NCI-H2171 (cell line): ENCODE measurements around the gene HABP4.

Source experiments
- DNase-seq: peaks from one replicate; lab custom pipeline; 2025; lab: John Stamatoyannopoulos, UW

The HABP4 gene

DNA sequence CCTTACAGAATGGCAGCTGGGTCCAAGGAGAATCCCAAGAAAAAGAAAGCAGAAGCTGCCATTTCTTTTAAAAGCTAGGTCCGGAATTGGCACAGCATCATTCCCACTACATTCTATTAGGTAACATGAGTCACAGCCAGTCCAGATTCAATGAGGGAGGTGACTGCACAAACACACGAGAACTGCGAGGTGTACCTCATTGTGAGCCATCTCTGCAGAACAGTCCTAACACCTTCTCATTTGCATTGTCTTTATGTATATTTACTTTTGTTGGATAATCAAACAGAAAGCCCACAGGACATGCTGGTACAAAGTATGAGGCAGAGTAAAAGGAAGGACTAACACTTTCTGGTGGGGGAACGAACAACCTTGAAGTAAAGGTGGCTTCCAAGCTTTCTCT, 14.6 kb upstream of the HABP4 start:
- DNase-seq, result no peak

DNA sequence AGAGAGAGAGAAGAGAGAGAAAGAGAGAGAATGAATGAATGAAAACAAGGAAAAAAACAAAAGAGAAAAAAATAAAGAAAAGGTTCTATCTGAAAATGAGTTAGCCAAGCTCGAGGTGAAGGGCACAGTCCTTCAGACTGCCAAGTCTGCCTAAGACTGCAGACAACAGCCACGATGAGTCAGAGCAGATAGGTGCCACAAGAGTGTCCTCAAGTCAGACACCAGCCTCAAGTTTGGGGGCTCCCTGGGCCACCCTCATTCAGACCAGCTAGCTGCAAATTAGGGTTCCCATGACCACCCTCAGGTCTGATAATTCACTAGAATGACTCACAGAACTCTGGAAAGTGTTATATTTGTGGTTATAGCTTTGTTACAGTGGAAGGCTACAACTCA, 13.9 kb upstream of the HABP4 start:
- no peak for DNase-seq

DNA sequence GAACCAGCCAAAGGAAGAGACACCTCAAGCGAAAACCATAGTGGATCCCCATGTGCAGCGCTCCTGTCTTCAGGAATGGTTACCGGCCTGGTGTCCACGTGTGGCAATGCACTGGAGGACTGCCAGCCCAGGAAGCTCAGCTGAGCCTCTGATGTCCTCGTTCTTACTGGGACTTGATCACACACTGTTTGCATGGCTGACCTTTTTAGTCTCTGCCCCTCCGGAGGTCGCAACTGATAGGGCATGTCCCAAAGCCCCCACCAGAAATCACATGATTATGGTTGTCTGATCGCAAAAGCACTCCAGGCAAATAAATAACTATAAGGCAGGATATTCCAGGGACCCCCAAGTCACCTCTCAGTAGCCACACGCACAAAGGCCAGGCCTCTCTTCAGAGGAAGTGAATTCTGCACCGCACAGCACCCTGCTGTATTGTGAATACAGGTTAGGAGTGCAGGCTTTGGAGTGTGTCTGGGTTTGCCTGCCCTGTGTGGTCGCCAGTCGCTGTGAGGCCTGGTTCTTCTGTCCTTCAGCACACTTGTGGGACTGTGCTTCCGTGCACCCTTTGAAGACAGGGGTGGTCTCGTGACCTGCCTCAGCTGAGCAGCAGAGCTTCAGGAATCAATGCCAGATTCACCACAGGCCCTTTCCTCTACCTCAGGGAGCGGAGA, 13.4 kb upstream of the HABP4 start:
- no peak for DNase-seq

DNA sequence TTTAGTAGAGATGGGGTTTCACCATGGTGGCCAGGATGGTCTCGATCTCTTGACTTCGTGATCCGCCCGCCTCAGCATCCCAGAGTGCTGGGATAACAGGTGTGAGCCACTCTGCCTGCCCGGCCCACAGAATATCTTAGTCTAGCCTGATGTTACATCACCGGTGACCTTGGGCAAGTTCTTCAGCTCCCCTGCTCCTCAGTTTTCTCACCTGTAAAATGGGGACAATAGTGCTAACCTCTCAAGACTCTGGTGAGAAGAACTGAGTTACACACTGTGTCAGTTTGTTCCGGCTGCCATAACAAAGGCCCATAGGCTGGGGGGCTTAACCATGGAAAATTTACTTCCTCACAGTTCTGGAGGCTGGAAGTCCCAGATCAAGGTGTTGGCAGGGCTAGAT, 12.5 kb upstream of the HABP4 start:
- DNase-seq, result no peak

DNA sequence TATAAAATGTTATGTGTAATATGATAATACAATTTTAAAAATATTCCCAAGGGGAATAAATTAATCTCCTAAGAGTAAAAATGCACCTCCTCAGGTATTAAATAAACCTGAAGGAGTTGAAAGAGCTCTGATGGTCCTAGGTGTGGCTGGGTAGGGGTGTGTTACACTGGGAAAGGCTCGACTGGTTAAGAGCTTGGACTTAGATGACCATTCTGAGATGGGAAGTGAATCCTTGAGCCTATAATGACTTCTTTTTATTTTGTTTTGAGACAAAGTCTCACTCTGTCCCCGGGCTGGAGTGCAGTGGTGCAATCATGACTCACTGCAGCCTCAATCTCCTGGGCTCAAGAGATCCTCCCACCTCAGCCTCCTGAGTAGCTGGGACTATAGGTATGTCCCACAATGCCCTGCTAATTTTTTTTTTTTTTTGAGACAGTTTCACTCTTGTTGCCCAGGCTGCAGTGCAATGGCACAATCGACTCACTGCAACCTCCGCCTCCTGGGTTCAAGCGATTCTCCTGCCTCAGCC, 9.2 kb upstream of the HABP4 start:
- DNase-seq, result no peak

DNA sequence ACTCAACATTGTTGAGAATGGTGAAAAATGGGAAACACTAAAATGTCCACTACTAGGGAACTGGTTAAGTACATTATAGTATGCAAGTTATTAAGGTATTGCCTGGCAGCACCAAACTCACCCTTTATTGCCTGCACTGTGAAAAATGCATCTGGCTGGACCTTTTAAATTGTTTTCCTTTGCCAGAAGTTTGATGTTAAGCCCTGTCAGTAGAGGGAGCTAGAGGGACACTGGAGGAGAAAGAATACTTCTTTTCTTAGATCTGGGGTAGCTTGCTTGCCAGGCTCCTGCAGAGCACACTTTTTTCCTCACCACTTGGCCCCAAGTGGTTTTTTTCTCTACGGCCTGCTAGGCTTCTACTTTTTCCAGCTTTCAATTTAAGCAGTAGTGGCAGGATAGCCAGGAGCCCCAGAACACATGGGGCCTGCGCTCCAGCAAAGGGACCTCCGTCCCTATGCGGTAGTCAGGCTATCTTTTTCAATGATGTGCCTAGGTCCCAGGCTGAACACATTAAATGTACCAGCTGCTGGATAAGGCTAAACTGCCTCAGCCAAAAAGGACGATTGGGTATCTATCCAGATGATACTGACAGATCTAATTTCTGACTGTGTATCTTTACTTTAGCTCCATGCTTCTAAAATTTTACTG, 8.0 kb upstream of the HABP4 start:
- DNase-seq, result peak; percentile 17

DNA sequence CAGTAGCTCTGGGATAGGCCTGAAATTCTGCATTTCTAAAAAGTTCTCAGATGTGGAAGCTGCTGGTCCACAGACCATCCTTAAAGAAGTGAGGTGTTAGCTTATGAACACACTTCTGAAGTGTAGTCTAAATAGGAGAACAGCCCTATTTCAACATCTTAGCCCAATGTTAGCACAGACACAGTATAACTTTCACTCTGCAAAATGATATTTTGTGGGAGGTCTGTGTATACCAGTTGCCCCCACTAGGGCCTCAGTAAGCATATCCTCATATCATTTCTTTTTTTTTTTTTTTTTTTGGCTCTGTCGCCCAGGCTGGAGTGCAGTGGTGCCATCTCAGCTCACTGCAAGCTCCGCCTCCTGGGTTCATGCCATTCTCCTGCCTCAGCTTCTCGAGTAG, 7.5 kb upstream of the HABP4 start:
- no peak for DNase-seq

DNA sequence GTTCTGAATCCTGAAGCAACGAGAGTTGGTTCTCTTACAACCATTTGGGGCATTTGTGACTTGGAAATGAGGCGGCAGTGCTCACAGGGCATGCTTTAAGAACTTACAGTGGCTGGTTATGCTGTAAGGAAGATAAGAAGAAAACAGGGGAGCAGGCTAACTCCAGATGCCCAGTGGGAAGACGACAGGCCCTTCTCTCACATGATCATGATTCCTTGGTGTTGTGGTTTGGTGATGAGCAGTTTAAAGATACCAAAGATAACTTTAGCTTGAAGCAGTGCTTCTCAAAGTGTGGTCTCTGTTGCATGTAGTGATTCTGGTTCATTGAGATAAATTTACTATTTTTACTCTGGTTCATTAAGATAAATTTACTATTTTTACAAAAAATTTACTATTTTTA, 2.6 kb upstream of the HABP4 start:
- no peak for DNase-seq

DNA sequence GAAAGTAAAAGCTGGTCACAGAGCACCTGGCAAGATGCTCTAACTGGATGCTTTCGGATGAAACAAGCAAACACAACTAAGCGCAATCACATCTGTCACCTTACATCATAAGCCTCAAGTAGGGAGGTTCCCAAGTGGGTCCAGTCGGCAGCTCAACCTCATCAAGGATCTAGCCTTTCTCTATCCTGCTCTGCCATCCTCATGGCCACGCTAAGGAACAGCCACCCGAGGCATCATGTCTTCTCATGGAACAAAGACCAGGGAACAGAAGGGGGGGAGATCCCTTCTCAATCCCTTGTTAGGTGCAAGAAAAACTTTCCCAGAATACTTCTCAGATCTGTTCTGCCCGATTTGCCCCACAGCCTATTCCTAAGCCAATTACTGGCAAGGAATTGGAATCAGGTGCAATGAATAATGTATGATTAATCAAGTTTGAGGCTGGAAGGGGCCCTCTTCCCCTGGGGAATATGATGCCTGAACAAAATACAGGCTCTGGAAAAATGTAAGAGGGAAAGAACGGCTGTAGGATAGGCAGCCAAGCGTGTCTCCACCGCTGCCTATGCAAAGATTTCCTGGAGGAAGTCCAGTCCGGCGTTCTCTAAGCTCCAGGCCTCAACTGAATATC, 1.3 kb upstream of the HABP4 start:
- no peak for DNase-seq

DNA sequence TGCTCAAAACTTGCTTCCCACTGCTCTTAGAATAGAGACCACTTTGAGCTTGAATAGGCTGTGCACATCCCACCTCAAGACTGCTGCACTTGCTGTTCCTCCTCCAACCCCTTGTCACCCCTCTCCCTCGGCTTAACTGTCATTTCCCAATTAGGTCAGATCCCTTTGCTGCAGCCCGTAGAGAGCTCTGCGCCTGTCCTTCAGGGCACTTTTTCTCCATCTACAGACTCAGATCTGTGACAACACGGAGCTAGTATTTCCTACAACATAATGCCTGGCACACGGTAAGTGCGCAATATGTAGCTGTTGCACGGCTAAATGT, 485 bp upstream of the HABP4 start:
- no peak for DNase-seq

DNA sequence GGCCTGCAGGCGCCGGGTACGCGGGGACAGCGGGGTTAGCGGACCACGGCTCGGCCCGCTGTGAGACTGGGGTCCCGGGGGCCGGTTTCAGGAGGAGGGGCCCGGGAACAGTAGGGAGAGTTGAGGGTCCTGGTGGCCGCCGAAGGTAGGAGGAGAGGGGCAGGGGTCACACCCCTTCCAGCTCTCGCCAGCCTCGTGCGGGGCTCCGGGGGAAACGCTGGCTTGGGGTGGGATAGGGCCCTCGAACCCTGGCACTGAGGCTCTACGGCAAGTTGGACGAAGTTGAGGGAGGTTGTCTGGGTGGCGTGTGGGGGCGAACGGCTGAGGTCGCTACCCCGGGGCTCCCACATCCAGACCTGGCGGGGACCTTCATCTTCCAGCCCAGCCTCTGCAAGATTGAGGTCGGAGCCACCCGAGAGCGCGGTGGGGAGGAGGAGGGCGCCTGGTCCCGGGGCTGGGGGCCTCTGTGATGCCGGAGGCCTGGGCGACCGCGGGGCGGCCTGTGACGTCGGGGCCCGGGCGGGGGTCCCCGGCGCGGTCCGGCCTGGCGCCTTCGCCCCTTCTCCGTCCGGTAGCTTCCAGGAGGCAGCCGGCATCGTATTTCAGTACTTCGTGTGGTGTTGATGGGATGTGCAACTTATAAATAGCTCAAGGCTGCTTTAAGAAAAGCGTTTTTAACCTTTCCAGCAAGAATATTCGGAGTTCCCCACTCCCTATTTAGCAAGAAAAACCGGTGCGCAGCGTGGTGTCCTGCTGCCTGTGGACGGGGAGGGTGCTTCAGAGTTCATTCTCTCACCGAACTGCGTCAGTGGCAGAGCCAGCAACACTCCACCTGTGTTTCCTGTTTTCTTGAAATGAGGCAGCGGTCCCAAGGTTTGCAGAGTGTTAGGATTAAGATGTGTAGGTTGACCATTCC, 902 bp downstream of the HABP4 start:
- no peak for DNase-seq

DNA sequence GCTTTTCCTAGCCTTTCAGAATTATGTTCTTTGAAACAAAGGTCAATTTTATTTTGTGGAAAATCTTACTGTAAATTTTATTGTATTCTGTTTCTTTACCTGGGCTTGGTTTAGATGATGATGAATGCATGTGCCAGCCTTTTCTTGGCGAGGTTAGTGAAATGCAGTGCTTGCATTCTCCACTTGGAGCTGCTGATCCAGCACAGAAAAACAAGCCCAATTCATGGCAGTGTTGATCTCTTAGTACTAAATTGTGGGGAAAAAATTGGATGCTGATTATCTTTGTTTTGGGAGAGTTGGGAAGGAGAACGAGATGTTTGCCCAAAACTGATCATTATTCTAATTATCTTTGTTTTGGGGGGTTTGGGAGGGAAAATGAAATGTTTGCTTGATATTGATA, 3.7 kb downstream of the HABP4 start:
- no peak for DNase-seq

DNA sequence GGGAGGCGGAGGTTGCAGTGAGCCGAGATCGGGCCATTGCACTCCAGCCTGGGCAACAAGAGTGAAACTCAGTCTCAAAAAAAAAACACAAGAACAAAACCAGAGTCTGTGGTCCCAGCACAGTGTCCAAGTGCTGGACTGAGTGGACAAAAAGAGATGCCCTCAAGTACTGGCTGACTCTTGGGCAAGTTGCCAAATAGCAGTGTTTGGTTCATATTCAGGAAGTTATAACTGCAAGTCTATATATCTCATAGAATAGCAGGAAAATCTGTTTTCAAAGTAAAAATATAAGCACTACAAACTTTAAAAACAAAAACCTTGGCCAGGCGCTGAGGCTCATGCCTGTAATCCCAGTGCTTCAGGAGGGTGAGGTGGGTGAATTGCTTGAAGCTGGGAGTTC, 7.3 kb downstream of the HABP4 start:
- DNase-seq, result no peak

DNA sequence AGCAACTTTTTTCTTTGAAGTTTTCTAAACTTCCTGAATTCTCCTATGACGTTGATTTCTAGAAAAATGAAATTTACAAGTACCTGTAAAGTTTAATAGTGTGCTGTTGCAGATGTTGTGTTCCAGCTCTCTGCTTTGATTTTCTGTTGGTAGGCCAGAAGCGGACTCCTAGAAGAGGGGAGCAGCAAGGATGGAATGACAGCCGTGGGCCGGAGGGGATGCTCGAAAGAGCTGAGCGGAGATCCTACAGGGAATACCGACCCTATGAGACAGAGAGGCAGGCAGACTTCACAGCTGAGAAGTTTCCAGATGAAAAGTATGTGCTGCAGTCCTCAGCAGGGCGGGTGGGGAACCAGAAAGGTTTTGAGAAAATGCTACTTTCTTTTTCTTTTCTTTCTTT, 8.3 kb downstream of the HABP4 start:
- DNase-seq, result no peak

DNA sequence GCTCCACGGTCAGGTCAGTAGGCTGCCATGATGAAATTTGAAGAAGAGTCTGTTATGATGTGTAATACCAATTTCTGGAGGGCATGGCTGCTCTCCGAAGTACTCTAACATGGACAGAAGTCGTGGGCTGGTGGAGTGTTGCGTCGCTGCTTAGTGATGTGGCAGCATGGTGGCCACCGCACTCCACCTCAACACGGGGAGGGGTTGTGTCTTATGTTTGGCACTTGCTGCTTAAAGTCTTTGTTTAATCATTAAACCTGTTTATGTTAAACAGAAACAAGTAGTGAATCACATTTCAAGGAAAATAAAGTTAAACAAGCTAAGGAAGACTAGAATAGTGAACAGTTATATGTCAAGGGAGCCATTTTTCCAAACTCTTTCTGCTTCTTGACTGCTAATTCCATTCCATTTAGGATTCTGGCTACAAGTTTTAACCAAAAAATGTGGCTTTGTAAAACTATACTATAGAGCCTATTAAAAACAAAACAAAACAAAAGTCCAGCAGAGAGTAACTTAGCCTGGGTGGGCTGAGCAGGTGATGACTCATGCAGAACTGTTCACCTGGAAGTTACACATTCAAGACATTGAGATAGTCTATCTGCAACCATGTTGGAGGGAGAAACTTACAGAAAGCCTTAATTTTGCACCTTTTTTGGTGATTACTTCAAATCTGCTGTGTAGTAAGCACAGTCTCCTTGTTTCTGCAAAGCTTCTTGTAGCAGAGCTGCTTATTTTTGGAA, 9.5 kb downstream of the HABP4 start:
- no peak for DNase-seq

DNA sequence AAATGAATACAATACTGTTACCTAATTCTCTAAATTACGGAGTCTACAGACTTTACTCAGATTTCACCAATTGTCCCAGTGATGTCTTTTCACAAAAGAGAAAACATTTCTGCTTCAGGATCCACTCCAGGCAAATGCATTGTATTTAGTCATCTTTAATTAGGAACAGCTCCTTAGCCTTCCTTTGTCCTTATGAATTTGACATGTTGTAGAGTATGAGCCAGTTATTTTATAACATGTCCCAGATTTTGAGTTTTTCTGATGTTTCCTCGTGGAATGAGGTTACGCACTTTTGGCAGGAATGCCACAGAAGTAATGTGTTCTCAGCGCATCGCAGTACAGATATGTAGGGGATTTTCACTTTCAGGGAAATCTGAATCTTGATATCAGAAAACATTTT, 10.5 kb downstream of the HABP4 start:
- no peak for DNase-seq

DNA sequence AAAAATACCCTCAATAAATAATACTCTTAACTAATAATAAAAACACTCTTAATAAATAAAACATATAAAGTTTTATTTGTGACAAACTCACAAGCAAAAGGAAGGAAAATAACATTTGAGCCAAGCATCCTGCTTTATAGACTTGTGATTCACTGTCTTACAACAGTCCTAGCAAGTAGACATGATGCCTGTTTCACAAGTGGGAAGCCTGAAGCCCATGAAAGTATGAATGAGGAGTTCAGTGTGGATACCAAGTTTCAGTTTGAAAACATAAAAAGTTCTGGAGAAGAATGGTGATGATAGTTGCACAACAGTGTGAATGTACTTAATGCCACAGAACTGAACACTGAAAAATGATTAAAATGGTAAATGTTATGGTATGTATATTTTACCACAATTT, 10.9 kb downstream of the HABP4 start:
- DNase-seq, result no peak

DNA sequence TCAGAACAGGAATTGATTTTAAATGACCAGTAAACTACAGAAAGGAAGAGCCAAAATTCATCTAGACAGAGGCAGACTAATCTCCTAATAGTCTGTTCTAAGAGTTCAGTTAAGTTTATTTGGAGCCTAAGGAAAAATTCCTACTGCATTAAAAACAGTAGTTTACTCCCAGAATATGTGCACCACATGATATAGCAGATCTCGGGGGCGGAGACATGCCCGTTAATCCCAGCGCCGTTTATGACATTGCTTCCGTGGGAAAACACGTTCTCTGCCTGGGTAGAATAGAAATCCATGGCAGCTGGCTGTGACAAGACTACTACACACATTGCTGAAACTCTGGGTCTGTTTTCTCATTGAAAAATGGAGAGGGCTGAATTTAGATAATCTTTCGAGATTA, 11.4 kb downstream of the HABP4 start:
- DNase-seq, result no peak

DNA sequence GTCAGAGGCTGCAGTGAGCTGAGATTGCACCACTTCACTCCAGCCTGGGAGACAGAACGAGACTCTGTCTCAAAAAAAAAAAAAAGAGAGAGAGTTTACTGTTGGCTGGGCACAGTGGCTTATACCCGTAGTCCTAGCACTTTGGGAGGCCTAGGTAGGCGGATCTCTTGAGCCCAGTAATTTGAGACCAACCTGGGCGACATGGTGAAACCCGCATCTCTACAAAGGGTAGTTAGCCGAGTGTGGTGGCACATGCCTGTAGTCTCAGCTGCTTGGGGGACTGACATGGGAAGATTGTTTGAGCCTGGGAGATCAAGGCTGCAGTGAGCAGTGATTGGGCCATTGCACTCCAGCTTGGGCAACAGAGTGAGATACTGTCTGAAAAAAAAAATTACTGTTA, 12.6 kb downstream of the HABP4 start:
- no peak for DNase-seq

DNA sequence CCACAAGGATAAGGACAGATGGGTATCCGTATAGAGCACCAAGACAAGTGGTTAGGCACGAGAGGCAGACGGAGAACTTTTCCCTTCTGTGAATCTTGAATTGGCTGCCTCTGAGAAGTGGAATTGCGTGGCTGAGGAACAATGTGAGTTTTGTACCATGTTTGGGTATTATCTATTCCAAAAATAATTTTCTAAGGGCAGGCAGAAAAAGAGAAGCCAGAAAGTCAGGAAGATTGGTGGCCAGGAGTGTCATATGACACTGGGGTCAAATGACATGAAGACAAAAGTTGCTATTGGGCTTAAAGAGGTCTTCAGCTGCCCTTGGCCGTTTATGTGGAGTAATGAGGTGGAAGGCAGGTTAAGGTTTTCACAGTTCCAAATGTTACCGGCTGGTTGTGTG, 14.5 kb downstream of the HABP4 start:
- no peak for DNase-seq

DNA sequence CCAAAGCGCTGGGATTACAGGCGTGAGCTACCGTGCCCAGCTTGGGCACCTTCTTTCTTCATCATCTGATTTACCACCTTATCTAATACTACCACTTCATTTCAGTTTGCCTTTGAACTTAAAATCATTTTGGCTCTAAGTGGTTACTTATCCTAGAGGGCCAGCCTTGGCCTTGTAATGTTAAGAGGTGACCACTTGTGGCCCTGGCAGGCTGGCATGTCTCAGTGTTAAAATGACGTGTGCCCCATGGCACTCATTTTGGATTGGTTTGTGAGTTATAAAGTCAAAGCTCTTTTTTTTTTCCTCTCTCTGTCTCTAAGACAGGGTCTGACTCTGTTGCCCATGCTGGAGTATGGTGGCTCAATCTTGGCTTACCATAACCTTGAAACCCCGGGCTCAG, 17.8 kb downstream of the HABP4 start:
- DNase-seq, result no peak

DNA sequence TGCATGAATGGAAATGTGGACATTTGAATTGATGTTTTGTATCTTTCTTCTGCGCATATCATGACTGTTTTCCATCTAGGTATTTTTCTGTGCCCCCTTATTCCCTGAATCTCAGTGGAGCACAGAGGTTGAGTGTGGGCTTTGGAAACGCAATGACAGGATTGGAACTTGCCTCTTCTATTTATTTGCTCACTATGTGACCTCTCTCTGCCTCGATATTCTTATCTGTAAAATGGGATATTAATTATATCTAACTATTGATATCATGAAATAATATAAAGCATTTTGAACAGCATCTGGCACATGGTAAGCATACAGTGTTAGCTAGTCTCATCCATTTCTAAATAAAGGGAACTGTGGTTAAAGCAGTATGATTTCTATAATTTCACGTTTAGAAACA, 26.0 kb downstream of the HABP4 start:
- no peak for DNase-seq
